HepG2 (cell line): ENCODE results near the gene COPS6. TPM values are rescaled to one million over a fixed set of nuclear protein-coding genes. Genes with fewer than 3 reads are reported as not detected.

Experiments used
- AGO1 ChIP-seq: fragments of 200-400 bp; formaldehyde crosslinking; IDR thresholded peaks from 2 replicates; pipeline ENCODE4 v1.6.1; 2017; ENCODE audit warnings: mild to moderate bottlenecking, low read depth, low read length, moderate library complexity; ENCODE audit not compliant: poor library complexity, severe bottlenecking
- AKNA ChIP-seq: sonication (generic); formaldehyde crosslinking; IDR thresholded peaks from 2 replicates; pipeline ENCODE4 v1.4.0; 2020; ENCODE audit warnings: missing genetic modification reagents, borderline replicate concordance
- ETS1 ChIP-seq: sonication (generic); formaldehyde crosslinking; IDR thresholded peaks from 2 replicates; pipeline ENCODE4 v1.4.0; 2020; ENCODE audit warnings: missing genetic modification reagents
- FOXO4 ChIP-seq: sonication (generic); formaldehyde crosslinking; conservative IDR thresholded peaks from 2 replicates; pipeline ENCODE4 v1.8.1; 2023; ENCODE audit warnings: missing genetic modification reagents
- HDAC6 ChIP-seq: fragments of 200-600 bp; sonication (generic); IDR thresholded peaks from 2 replicates; pipeline ENCODE4 v1.7.0; 2017; ENCODE audit warnings: mild to moderate bottlenecking, antibody characterized with exemption, low read length, low read depth
- HOXA5 ChIP-seq: sonication (generic); formaldehyde crosslinking; IDR thresholded peaks from 2 replicates; pipeline ENCODE4 v1.4.0; 2020; ENCODE audit warnings: missing genetic modification reagents
- KLF11 ChIP-seq: IDR thresholded peaks from 2 replicates; pipeline ENCODE4 v1.6.1; 2016; ENCODE audit warnings: missing compliant biosample characterization
- KMT2B ChIP-seq: IDR thresholded peaks from 2 replicates; pipeline ENCODE4 v1.6.1; 2016; ENCODE audit warnings: missing genetic modification reagents, missing compliant biosample characterization
- MED13 ChIP-seq: sonication (generic); formaldehyde crosslinking; IDR thresholded peaks from 2 replicates; pipeline ENCODE4 v1.5.0; 2020; ENCODE audit warnings: missing genetic modification reagents
- NR3C1 ChIP-seq: sonication (generic); formaldehyde crosslinking; IDR thresholded peaks from 2 replicates; pipeline ENCODE4 v1.4.0; 2020; ENCODE audit warnings: missing genetic modification reagents
- PRDM10 ChIP-seq: sonication (generic); formaldehyde crosslinking; IDR thresholded peaks from 2 replicates; pipeline ENCODE4 v1.4.0; 2020; ENCODE audit warnings: low read depth, missing genetic modification reagents
- RARG ChIP-seq: sonication (generic); formaldehyde crosslinking; IDR thresholded peaks from 2 replicates; pipeline ENCODE4 v1.4.0; 2020; ENCODE audit warnings: low read depth, mild to moderate bottlenecking, missing genetic modification reagents
- SNRNP70 ChIP-seq: fragments of 200-400 bp; formaldehyde crosslinking; IDR thresholded peaks from 2 replicates; pipeline ENCODE4 v1.6.1; 2017; ENCODE audit warnings: mild to moderate bottlenecking, low read depth, low read length, moderate library complexity
- ZMYM3 ChIP-seq: sonication (generic); formaldehyde crosslinking; IDR thresholded peaks from 2 replicates; pipeline ENCODE4 v1.5.1; 2020; ENCODE audit warnings: mild to moderate bottlenecking, missing genetic modification reagents
- ZNF263 ChIP-seq: sonication (generic); formaldehyde crosslinking; IDR thresholded peaks from 2 replicates; pipeline ENCODE4 v1.4.0; 2020; ENCODE audit warnings: missing genetic modification reagents
- polyA plus RNA-seq, 8 experiments: library from polyadenylated mRNA; depleted of rRNA in 3 of 8; stranded (reverse) in 7 of 8; unstranded in 1 of 8; fragments of >200 nt; fragmentation: Illumina TruSeq in 4 of 8; extraction: Trizol in 4 of 8; gene quantifications; 2 replicates each; pipeline versions ENCODE4 v1.2.1 to v1.2.3, GENCODE V29; 2011 to 2016; ENCODE audit warnings: low read depth in 4 of 8, missing spikeins in 1 of 8, mixed read lengths in 1 of 8; ENCODE audit not compliant: insufficient read depth in 1 of 8
- total RNA-seq, 5 experiments: library from RNA; depleted of rRNA; stranded (reverse); fragments of >200 nt; fragmentation: Illumina TruSeq; extraction: Trizol; gene quantifications; 2 replicates each; pipeline ENCODE4 v1.2.3, GENCODE V29; 2016; ENCODE audit warnings: low read depth in 1 of 5

COPS6 gene
- total and polyA plus RNA-seq, 2 of the 13 experiments (the other 11 are each of a cell fraction or from before 2014, with no cell fraction given) = 33.4 to 117 TPM

GRCh38 chr7:100119072-100119969 is 30.6 kb downstream of the COPS6 start, which contains the start of the genes CNPY4 and TAF6 (continued):
- TF ChIP-seq FOXO4 (CRISPR knock-in tag) (0 out of 2 replicates have a peak, but pooled peaks have one; percentile 63), PRDM10 (peak; percentile 82), ZMYM3 (CRISPR knock-in tag) (no peak), KMT2B (peak; percentile 75), AKNA (CRISPR knock-in tag) (peak; percentile 70; the same call in 1 of the 2 replicates), SNRNP70 (no peak), KLF11 (CRISPR knock-in tag) (peak; percentile 40; the same call in 1 of the 2 replicates), ZNF263 (CRISPR knock-in tag) (peak; percentile 57), MED13 (CRISPR knock-in tag) (peak; percentile 64; the same call in 1 of the 2 replicates), HDAC6 (no peak), HOXA5 (peak; percentile 90; the same call in 1 of the 2 replicates), NR3C1 (CRISPR knock-in tag) (no peak), ETS1 (CRISPR knock-in tag) (no peak), RARG (no peak), AGO1 (peak; percentile 76)
